HG02943 (cell line): ENCODE measurements around the gene PRMT1.
A peak's percentile ranks its signal among the peaks of the same experiment; 100 is the strongest.
"Not testable (repeated sequence)": the region's sequence is repeated elsewhere in the genome, so short reads cannot be mapped to it uniquely, and the experiment has no call there.

Source experiments
- ATAC-seq: cut with Tn5 transposase; IDR thresholded peaks from one replicate; pipeline ENCODE4 v1.9.1; 2021; ENCODE audit warnings: mild to moderate bottlenecking, low read depth, moderate library complexity; ENCODE audit not compliant: unreplicated experiment

PRMT1 gene

GRCh38 chr19:49677231-49677900 is at the start of gene PRMT1:
Gene PRMT1 (plus strand): TSS chr19:49677271. CDS start chr19:49677281, 10 bp downstream.
- no peak for ATAC-seq

- no peak for ATAC-seq
Observed at GRCh38 chr19:49629659-49630058, 47.4 kb upstream of the PRMT1 start.

- ATAC-seq, result no peak
Observed at GRCh38 chr19:49631014-49631588, 46.0 kb upstream of the PRMT1 start.

- no peak for ATAC-seq
Observed at GRCh38 chr19:49631610-49632192, 45.4 kb upstream of the PRMT1 start.

GRCh38 chr19:49632576-49632975 is 44.5 kb upstream of the PRMT1 start:
- no peak for ATAC-seq

GRCh38 chr19:49633273-49633672 is 43.8 kb upstream of the PRMT1 start:
- ATAC-seq, result not testable (repeated sequence)

GRCh38 chr19:49635530-49636232 is 41.4 kb upstream of the PRMT1 start:
- no peak for ATAC-seq

- no peak for ATAC-seq
Observed at GRCh38 chr19:49636233-49636932, 40.7 kb upstream of the PRMT1 start.

- no peak for ATAC-seq
Observed at GRCh38 chr19:49637821-49638738, 39.0 kb upstream of the PRMT1 start.

GRCh38 chr19:49639401-49640112 is 37.5 kb upstream of the PRMT1 start:
- ATAC-seq, result no peak

GRCh38 chr19:49640113-49640898 is 36.8 kb upstream of the PRMT1 start, which contains the start of gene RRAS:
Gene RRAS (minus strand): TSS chr19:49640143. CDS start chr19:49640098, 45 bp downstream.
- peak; percentile 65 for ATAC-seq

GRCh38 chr19:49641688-49642491 is 35.2 kb upstream of the PRMT1 start, which contains the start of gene SCAF1:
Gene SCAF1 (plus strand): TSS chr19:49642209. CDS start chr19:49645027, 2,818 bp downstream.
- peak; percentile 51 for ATAC-seq

- ATAC-seq, result no peak
Observed at GRCh38 chr19:49642492-49643035, 34.5 kb upstream of the PRMT1 start.

GRCh38 chr19:49643466-49643865 is 33.6 kb upstream of the PRMT1 start:
- ATAC-seq, result no peak

- no peak for ATAC-seq
Observed at GRCh38 chr19:49645592-49645991, 31.5 kb upstream of the PRMT1 start.

GRCh38 chr19:49645995-49646394 is 31.1 kb upstream of the PRMT1 start:
- no peak for ATAC-seq

- ATAC-seq, result no peak
Observed at GRCh38 chr19:49646586-49646985, 30.5 kb upstream of the PRMT1 start.
